GM12892 (cell line): ENCODE measurements around the gene HSBP1.

Source experiments
- DNase-seq: peaks from one replicate; pipeline ENCODE4 v3.0.0; 2011; ENCODE audit not compliant: insufficient read length
- FAIRE-seq: peaks from 2 replicates; lab custom pipeline; 2011; peaks lifted over from hg19 to GRCh38; lab: Jason Lieb, UNC
- POLR2A ChIP-seq: IDR thresholded peaks from 2 replicates; pipeline ENCODE4 v1.6.1; 2011; ENCODE audit warnings: low read depth, low read length, control low read depth
- POLR2AphosphoS5 ChIP-seq: IDR thresholded peaks from 2 replicates; pipeline ENCODE4 v1.6.1; 2011; ENCODE audit warnings: low read depth, low read length, control low read depth
- TAF1 ChIP-seq: IDR thresholded peaks from 2 replicates; pipeline ENCODE4 v1.6.1; 2011; ENCODE audit warnings: low read depth, mild to moderate bottlenecking, control low read depth, low read length, borderline replicate concordance

The HSBP1 gene

GRCh38 chr16:83806036-83806435, 1.7 kb upstream of the HSBP1 start:
- TF ChIP-seq TAF1 (no peak), POLR2AphosphoS5 (no peak), POLR2A (no peak)
- FAIRE-seq (no peak), DNase-seq (no peak)

GRCh38 chr16:83806731-83807130, 1.0 kb upstream of the HSBP1 start:
- FAIRE-seq (no peak), DNase-seq (no peak)
- TF ChIP-seq POLR2A (no peak), POLR2AphosphoS5 (no peak), TAF1 (no peak)

GRCh38 chr16:83807327-83807709, 460 bp upstream of the HSBP1 start:
- FAIRE-seq (no peak), DNase-seq (no peak)
- TF ChIP-seq POLR2A = no peak

GRCh38 chr16:83808573-83809014, 816 bp downstream of the HSBP1 start:
- FAIRE-seq = no peak
- TF ChIP-seq TAF1 (no peak), POLR2AphosphoS5 (no peak), POLR2A (no peak)
- DNase-seq = no peak

- DNase-seq (no peak), FAIRE-seq (no peak)
- TF ChIP-seq TAF1 (no peak), POLR2AphosphoS5 (no peak), POLR2A (no peak)
Measured at GRCh38 chr16:83809092-83809491, 1.3 kb downstream of the HSBP1 start.

GRCh38 chr16:83810901-83811300, 3.1 kb downstream of the HSBP1 start:
- no peak for FAIRE-seq
- DNase-seq = no peak
- TF ChIP-seq POLR2A = no peak
- no peak for TF ChIP-seq TAF1
- no peak for TF ChIP-seq POLR2AphosphoS5

- FAIRE-seq (no peak), DNase-seq (no peak)
- TF ChIP-seq POLR2A = no peak
- TF ChIP-seq TAF1 = no peak
- TF ChIP-seq POLR2AphosphoS5 = peak; percentile 45; the same call in 1 of the 2 replicates
Measured at GRCh38 chr16:83813823-83814658, 6.3 kb downstream of the HSBP1 start.

- TF ChIP-seq POLR2A (no peak), TAF1 (no peak), POLR2AphosphoS5 (no peak)
- FAIRE-seq = no peak
Measured at GRCh38 chr16:83814659-83814985, 6.8 kb downstream of the HSBP1 start.

GRCh38 chr16:83817022-83817421, 9.2 kb downstream of the HSBP1 start:
- FAIRE-seq = no peak
- no peak for TF ChIP-seq TAF1
- no peak for TF ChIP-seq POLR2A
- no peak for TF ChIP-seq POLR2AphosphoS5
- no peak for DNase-seq

More at GRCh38 chr16:83814659-83814985, 6.8 kb downstream of the HSBP1 start:
- DNase-seq = no peak

- TF ChIP-seq TAF1 = no peak
- no peak for TF ChIP-seq POLR2A
- TF ChIP-seq POLR2AphosphoS5 = no peak
- DNase-seq (no peak), FAIRE-seq (no peak)
Measured at GRCh38 chr16:83818276-83818675, 10.5 kb downstream of the HSBP1 start.

- FAIRE-seq = no peak
- TF ChIP-seq TAF1 (no peak), POLR2A (no peak), POLR2AphosphoS5 (no peak)
- DNase-seq = no peak
Measured at GRCh38 chr16:83819361-83819760, 11.6 kb downstream of the HSBP1 start.
